GM21367 (cell line): Measurements from ENCODE around the gene GREB1.
"Not testable (repeated sequence)": the region's sequence is repeated elsewhere in the genome, so short reads cannot be mapped to it uniquely, and the experiment has no call there.

ENCODE experiments used
- ATAC-seq: cut with Tn5 transposase; IDR thresholded peaks from one replicate; pipeline ENCODE4 v1.9.1; 2021; ENCODE audit not compliant: unreplicated experiment

Gene GREB1

GRCh38 chr2:11658208-11659114, 124.6 kb downstream of the GREB1 start:
- no peak for ATAC-seq

- ATAC-seq = no peak
Measured at GRCh38 chr2:11659115-11659475, 125.2 kb downstream of the GREB1 start.

GRCh38 chr2:11659851-11660250, 126.0 kb downstream of the GREB1 start:
- ATAC-seq = no peak

- not testable (repeated sequence) for ATAC-seq
Measured at GRCh38 chr2:11660396-11660795, 126.6 kb downstream of the GREB1 start.

- ATAC-seq = no peak
Measured at GRCh38 chr2:11661891-11662435, 128.1 kb downstream of the GREB1 start.

GRCh38 chr2:11662882-11663281, 129.0 kb downstream of the GREB1 start:
- no peak for ATAC-seq

GRCh38 chr2:11663427-11663826, 129.6 kb downstream of the GREB1 start:
- ATAC-seq = no peak

GRCh38 chr2:11665028-11665427, 131.2 kb downstream of the GREB1 start:
- no peak for ATAC-seq

- no peak for ATAC-seq
Measured at GRCh38 chr2:11665510-11666362, 131.9 kb downstream of the GREB1 start.

- ATAC-seq = no peak
Measured at GRCh38 chr2:11667194-11667593, 133.3 kb downstream of the GREB1 start.

GRCh38 chr2:11667866-11668637, 134.2 kb downstream of the GREB1 start:
- ATAC-seq = no peak

- ATAC-seq = no peak
Measured at GRCh38 chr2:11669454-11670291, 135.8 kb downstream of the GREB1 start, which contains the start of gene NTSR2. Gene NTSR2, minus strand, starts transcription at chr2:11670195. Its CDS starts 66 bp downstream, at chr2:11670129.

- ATAC-seq = no peak
Measured at GRCh38 chr2:11672407-11672806, 138.6 kb downstream of the GREB1 start.

- no peak for ATAC-seq
Measured at GRCh38 chr2:11674983-11675382, 141.1 kb downstream of the GREB1 start.

GRCh38 chr2:11675423-11676112, 141.7 kb downstream of the GREB1 start:
- no peak for ATAC-seq

- ATAC-seq = no peak
Measured at GRCh38 chr2:11676640-11677039, 142.8 kb downstream of the GREB1 start.

GRCh38 chr2:11677136-11678055, 143.6 kb downstream of the GREB1 start:
- ATAC-seq = no peak

GRCh38 chr2:11678306-11678960, 144.6 kb downstream of the GREB1 start:
- ATAC-seq = no peak
